GM19438 (cell line): ENCODE data around the gene MEGF11.

ENCODE experiments used
- ATAC-seq: cut with Tn5 transposase; IDR thresholded peaks from one replicate; pipeline ENCODE4 v1.9.1; 2021; ENCODE audit warnings: low read depth; ENCODE audit not compliant: unreplicated experiment

The MEGF11 gene

DNA sequence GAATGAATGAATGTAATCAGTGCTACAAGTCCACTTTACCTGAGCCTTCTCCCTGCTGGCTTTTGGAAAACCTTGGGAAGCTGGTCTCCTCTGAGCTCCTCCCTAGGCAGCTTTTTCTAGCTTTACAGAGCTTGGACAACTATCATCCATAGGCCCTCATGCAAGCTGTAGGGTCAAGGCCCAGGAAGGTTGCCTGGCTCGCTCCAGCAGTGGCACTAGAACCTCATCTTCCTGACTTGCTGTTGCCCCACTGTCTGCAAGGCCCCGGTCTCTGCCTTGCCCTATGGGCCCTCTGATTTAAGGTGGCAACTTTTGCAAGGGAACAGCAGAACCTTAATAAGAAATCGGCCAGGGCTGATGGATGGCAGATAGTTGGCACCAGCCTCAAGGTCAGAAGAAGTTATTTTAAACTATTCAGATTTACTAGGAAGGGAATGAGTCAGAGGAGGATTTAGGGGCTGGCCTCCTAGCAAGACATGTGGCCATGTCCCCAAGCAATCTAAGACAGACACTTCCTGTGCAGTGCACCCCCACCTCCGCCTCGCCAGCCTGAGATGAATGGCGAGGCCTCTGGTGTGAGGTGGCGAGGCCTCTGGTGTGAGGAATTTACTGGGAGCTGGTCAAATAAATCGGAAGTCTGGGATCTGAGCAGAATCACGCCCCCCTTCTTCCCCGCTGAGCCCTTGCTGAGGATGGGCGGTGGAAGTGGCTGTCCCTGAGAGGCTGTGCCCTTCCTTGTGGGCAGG is 180.8 kb downstream of the MEGF11 start:
- no peak for ATAC-seq

DNA sequence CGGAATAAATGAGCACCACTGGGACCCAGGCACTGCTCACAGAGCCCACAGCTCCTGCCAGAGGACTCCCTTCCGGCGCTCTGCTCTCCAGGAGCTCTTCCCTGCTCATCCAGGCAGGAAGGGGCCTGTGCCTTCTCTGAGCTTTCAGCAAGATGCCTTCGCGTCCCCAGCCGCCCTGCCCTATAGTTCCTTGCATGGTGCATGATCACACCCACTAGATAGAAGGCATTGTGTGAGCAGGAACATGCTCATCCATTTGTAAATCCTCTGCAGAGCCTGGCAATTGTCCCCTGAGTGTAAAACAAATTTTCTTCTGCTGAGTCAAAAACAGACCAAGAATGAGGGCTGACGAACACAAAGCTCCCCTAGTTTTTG is 181.6 kb downstream of the MEGF11 start:
- ATAC-seq, result no peak

GRCh38 chr15:66071160-66071920 is 182.2 kb downstream of the MEGF11 start:
- ATAC-seq, result no peak

DNA sequence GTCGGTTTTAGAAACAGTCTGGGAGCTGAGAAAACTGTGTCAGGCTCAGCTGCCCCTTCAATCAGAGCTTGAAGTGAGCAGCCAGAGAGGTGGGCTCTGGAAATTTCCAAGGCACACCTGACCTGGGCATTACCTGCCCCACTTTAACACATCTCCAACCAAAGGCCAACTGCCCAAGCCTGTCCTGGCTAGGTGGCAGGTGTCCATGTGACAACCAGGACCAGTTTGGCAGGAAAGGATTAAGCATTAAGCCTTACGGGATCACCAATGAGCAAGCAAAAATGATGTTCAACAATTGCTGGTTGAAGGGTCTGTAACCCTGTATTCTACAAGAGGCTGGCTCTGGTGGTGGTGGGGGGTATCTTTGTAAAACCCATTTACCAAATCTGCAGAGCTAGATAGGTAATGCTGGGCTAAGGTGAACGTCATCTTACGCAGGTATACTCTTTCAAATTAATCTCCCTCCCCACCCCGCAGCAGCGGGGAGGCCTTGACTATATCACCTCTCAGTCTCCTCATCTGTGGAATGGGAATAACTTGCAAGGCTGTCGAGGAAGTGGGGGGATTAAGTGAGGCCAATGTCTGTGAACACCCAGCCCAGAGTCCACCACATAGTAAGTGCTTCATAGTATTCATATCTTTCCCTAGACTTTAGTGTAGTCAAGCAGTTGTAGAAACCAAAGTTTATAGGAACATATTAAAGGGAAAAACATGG is 183.2 kb downstream of the MEGF11 start:
- ATAC-seq, result no peak

DNA sequence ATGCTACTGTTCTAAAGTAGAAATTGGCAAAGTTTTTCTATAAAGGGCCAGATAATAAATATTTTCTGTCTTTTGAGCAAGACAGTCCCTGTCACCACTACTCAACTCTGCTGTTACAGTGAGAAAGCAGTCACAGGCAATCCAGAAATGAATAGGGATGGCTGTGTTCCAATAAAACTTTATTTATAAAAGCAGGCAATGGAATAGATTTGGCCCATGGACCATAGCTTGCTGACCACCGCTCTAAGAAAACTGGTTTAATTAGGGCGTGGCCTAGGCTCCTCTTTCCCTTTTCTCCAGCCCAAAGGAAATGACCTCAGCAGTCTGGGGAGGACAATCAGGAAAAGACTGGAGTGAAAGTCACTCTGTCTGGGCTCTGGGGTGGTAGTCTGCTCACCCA is 183.8 kb downstream of the MEGF11 start:
- no peak for ATAC-seq

GRCh38 chr15:66068801-66069200 is 184.7 kb downstream of the MEGF11 start:
- ATAC-seq, result no peak

- ATAC-seq, result no peak
Measured at GRCh38 chr15:66067687-66068086, 185.9 kb downstream of the MEGF11 start.

GRCh38 chr15:66066481-66066880 is 187.1 kb downstream of the MEGF11 start:
- no peak for ATAC-seq

DNA sequence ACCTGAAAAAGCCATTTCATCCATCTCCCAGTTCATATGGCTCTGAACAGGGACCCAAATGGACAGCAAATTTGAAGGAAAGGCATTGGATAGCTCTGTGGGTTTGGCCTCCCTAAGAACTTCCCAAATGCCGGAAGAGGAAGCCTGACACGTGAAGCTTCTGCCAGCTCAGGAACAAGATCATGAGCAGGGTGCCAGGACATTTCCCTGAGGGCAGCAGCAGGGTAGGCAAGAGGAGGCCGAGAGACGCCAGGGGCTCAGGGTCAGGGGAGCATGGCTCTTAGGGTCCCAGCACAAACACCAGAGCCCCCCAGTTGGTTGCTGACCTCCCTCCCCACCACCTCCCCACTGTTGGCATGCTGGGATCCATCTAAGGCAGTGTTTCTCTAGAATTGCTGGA is 187.5 kb downstream of the MEGF11 start:
- ATAC-seq, result no peak

GRCh38 chr15:66065325-66065724 is 188.2 kb downstream of the MEGF11 start:
- no peak for ATAC-seq

- no peak for ATAC-seq
Measured at GRCh38 chr15:66063147-66063546, 190.4 kb downstream of the MEGF11 start.

DNA sequence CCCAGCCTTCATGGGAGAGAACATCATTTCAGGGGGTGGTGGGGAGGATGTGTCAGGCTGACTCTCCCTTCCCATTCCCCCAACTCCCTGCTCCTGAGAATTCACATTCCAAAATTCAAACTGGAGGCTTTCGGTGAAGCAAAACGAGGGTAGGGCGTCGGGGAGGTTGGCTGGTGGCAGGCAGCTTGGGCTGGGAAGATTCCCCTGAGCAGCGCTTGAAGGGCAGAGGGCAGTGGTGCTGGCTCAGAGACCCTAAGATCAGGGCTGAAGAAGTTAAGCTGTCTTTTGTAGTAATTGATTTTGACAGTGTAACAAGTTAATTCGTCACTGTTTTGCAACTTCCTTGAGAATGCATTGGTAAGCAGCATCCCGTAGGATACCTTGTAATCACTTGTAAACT is 196.5 kb downstream of the MEGF11 start:
- ATAC-seq, result no peak

- no peak for ATAC-seq
Measured at GRCh38 chr15:66053991-66054390, 199.6 kb downstream of the MEGF11 start.

DNA sequence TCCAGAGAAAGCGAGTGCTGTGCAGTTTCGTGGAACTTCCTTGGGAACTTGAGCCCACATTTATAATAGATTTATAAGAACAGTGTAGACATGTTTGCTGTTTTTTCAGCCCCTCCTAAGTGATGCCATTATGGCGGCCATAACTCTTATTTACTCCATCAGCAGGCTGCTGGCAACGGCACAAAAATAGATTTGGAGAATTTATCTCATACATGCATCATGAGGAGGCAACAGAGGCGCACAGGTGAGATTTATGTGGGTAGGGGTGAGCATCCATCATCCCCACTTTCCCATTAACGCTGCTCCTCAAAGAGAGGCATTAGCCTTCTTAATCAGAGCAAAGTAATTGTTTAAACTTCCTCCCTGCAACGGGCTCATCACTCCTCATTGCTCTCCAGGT is 201.7 kb downstream of the MEGF11 start:
- no peak for ATAC-seq

DNA sequence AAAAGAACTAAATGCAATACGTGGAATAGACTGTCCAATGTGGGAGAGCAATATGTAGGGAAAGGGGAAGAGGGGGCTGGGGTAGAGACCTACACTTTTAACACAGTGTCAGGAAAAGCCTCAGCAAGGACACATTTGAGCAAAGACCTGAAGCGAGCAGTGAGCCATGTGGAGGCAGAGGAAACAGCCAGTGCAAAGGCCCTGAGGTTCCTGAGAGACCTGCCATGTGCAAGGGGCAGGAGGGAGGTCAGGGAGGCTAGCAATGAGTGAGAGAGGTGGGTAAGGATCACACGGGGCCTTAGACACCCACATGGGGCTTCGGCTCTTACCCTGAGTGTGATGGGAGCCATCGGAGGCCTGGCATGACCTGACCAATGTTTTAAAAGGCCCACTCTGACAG is 203.3 kb downstream of the MEGF11 start:
- ATAC-seq, result no peak

DNA sequence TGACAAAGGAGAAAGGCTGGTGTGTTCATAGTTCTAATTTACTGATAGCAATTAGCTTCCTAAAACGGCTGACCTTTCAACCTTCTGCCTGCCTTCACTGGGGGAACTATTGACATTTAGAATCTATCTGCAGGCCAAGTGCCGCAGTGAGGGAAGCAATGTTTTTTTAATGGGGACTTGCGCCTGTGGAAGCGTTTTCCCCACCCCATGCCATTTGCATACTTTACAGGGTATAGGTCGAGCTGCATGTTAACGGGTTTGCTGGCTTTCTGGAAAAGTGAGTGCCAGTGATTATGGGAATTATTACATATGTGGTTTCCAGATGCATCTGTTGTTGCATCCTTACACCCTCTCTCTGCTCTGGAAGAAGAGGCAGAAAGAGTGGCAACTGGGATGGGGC is 204.2 kb downstream of the MEGF11 start:
- ATAC-seq, result no peak

- ATAC-seq, result no peak
Measured at GRCh38 chr15:66047321-66048024, 206.1 kb downstream of the MEGF11 start.

- no peak for ATAC-seq
Measured at GRCh38 chr15:66046751-66047150, 206.8 kb downstream of the MEGF11 start.

GRCh38 chr15:66046326-66046725 is 207.2 kb downstream of the MEGF11 start:
- ATAC-seq, result no peak

DNA sequence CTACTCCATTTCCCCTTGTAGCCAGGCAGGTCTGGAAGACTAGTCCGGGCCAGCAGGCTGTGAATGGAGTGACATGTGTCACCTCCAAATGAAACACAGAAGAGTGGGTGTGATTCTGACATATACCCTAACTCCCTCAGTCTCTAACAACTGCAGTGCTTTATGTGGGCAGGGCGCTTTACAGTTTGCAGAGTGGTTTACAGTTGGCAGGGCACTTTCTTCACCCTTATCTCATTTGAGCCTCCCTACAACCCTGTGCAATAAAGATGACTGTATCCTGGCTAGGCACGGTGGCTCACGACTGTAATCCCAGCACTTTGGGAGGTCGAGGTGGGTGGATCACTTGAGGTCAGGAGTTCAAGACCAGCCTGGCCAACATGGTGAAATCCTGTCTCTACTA is 208.0 kb downstream of the MEGF11 start:
- ATAC-seq, result no peak

GRCh38 chr15:66044837-66045236 is 208.7 kb downstream of the MEGF11 start:
- ATAC-seq, result no peak
